ENCODE data around the gene RBM25. TPM values are rescaled to one million over a fixed set of nuclear protein-coding genes. Genes with fewer than 3 reads are reported as not detected.

Gene RBM25
- total and polyA plus RNA-seq, 2 donors from 2014 or later, result 18.8 to 70.0 TPM

- peaks cover 6 to 38% (median 14%) of the 10 kb centered on the region in 3 donors for H3K36me3 ChIP-seq (ENCODE audit: control insufficient read depth in 2 of 3, insufficient read depth in 3 of 3, low read length in 3 of 3)
- intact Hi-C loops (cut with DNase I), result no loop called here
- TF ChIP-seq, protein P1, sequence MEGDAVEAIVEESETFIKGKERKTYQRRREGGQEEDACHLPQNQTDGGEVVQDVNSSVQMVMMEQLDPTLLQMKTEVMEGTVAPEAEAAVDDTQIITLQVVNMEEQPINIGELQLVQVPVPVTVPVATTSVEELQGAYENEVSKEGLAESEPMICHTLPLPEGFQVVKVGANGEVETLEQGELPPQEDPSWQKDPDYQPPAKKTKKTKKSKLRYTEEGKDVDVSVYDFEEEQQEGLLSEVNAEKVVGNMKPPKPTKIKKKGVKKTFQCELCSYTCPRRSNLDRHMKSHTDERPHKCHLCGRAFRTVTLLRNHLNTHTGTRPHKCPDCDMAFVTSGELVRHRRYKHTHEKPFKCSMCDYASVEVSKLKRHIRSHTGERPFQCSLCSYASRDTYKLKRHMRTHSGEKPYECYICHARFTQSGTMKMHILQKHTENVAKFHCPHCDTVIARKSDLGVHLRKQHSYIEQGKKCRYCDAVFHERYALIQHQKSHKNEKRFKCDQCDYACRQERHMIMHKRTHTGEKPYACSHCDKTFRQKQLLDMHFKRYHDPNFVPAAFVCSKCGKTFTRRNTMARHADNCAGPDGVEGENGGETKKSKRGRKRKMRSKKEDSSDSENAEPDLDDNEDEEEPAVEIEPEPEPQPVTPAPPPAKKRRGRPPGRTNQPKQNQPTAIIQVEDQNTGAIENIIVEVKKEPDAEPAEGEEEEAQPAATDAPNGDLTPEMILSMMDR (IDR thresholded peaks at IDR 0.05; ENCODE audit: borderline replicate concordance, extremely low read depth, insufficient read depth), result no peak
These were observed 39.1 kb downstream of the RBM25 start for GRCh38 chr14:73097421-73097820.

DNA sequence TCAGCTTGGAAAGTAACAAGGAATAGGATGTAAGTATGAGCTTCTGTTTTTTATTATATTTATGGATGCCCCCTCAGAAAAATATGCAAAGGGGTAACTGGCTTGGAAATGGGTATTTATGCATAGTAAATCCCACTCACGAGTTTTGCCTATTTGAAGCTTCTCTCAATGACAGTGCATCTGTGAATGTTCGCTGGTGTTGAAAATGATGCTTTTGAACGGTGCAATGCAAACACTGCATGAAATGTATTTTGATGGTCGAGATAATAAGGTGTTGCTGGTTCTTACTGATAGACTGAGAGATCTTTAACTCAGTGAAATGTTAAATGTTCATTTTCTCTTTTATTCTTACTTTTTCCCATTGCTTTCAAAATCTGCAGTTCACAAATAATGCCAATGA, 42.0 kb downstream of the RBM25 start:
- H3K27me3 ChIP-seq (ENCODE audit: control insufficient read depth, insufficient read depth, low read length), result no peaks in the 10 kb centered on the region
- no peak overlapping the region for H3K4me3 ChIP-seq (ENCODE audit: low read length in 3 of 3)
- no peaks in the 10 kb centered on the region for H3K4me1 ChIP-seq (ENCODE audit: control insufficient read depth in 2 of 3, insufficient read depth in 2 of 3, low read depth in 1 of 3, low read length in 3 of 3)
- peaks cover 9 to 47% (median 20%) of the 10 kb centered on the region in 3 donors for H3K36me3 ChIP-seq (ENCODE audit: control insufficient read depth in 2 of 3, insufficient read depth in 3 of 3, low read length in 3 of 3)
- no peaks in the 10 kb centered on the region for H3K9me3 ChIP-seq (ENCODE audit: control insufficient read depth in 2 of 3, insufficient read depth in 1 of 3, low read length in 3 of 3)
- intact Hi-C loops (cut with DNase I), result no loop called here
- FAIRE-seq (no peak), DNase-seq (no peak)
- TF ChIP-seq, protein P1 (IDR thresholded peaks at IDR 0.05; ENCODE audit: borderline replicate concordance, extremely low read depth, insufficient read depth), result no peak
- no peak overlapping the region for H3K9ac ChIP-seq (ENCODE audit: low read length in 3 of 3)
- no peak overlapping the region for H3K27ac ChIP-seq (ENCODE audit: low read depth in 2 of 2, low read length in 2 of 2)

More at GRCh38 chr14:73097421-73097820, 39.1 kb downstream of the RBM25 start:
- FAIRE-seq (no peak), DNase-seq (no peak)
- Histone ChIP-seq H3K9me3 (ENCODE audit: control insufficient read depth in 2 of 3, insufficient read depth in 1 of 3, low read length in 3 of 3) (no peaks in the 10 kb centered on the region), H3K4me1 (ENCODE audit: control insufficient read depth in 2 of 3, insufficient read depth in 2 of 3, low read depth in 1 of 3, low read length in 3 of 3) (no peaks in the 10 kb centered on the region), H3K4me3 (ENCODE audit: low read length in 3 of 3) (no peak overlapping the region), H3K27me3 (ENCODE audit: control insufficient read depth, insufficient read depth, low read length) (no peaks in the 10 kb centered on the region), H3K27ac (ENCODE audit: low read depth in 2 of 2, low read length in 2 of 2) (no peak overlapping the region), H3K9ac (ENCODE audit: low read length in 3 of 3) (no peak overlapping the region)

DNA sequence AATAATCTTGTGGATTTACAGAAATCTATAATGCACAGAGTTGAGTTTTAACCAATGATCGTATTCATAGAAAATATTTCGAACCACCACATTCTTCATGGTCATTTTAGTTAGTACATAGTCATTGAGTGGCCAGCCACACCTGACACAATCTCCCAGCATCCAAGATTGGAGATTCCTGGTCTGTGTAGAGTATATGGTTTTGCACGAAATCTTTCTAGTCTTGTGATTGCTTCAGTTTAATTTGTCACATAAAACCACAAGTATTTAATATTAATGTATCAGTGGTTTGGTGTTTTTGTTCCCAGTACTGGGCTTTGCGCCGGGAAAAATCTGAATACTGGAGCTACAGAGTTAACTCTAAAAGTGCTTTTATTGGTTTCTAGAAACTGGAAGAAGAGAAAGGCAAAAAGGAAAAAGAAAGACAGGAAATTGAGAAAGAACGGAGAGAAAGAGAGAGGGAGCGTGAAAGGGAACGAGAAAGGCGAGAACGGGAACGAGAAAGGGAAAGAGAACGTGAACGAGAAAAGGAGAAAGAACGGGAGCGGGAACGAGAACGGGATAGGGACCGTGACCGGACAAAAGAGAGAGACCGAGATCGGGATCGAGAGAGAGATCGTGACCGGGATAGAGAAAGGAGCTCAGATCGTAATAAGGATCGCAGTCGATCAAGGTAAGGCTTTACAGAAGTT, 44.6 kb downstream of the RBM25 start:
- H3K9ac ChIP-seq (ENCODE audit: low read length in 3 of 3), result no peak overlapping the region
- H3K9me3 ChIP-seq (ENCODE audit: control insufficient read depth in 2 of 3, insufficient read depth in 1 of 3, low read length in 3 of 3), result no peaks in the 10 kb centered on the region
- no peaks in the 10 kb centered on the region for H3K4me1 ChIP-seq (ENCODE audit: control insufficient read depth in 2 of 3, insufficient read depth in 2 of 3, low read depth in 1 of 3, low read length in 3 of 3)
- H3K36me3 ChIP-seq (ENCODE audit: control insufficient read depth in 2 of 3, insufficient read depth in 3 of 3, low read length in 3 of 3), result peaks cover 13 to 42% (median 16%) of the 10 kb centered on the region in 3 donors
- DNase-seq, result no peak
- no peak overlapping the region for H3K4me3 ChIP-seq (ENCODE audit: low read length in 3 of 3)
- intact Hi-C loops (cut with DNase I), result no loop called here
- no peak for FAIRE-seq
- H3K27ac ChIP-seq (ENCODE audit: low read depth in 2 of 2, low read length in 2 of 2), result no peak overlapping the region
- H3K27me3 ChIP-seq (ENCODE audit: control insufficient read depth, insufficient read depth, low read length), result no peaks in the 10 kb centered on the region
- TF ChIP-seq, protein P1 (IDR thresholded peaks at IDR 0.05; ENCODE audit: borderline replicate concordance, extremely low read depth, insufficient read depth), result no peak

Data from kidney (tissue), 14 donors.